Neural progenitor cell (in vitro differentiated cells): ENCODE data around the gene PRR19. TPM values are rescaled to one million over a fixed set of nuclear protein-coding genes. Genes with fewer than 3 reads are reported as not detected.
A peak's percentile ranks its signal among the peaks of the same experiment; 100 is the strongest.

ENCODE experiments used
- DNase-seq: peaks from one replicate; pipeline ENCODE4 v3.0.0-alpha.2; 2016; ENCODE audit warnings: low spot score
- H2AFZ ChIP-seq: fragments of 200-600 bp; sonication (generic); replicated peaks from 2 replicates; pipeline ENCODE4 v1.6.1; 2016; ENCODE audit warnings: antibody characterized with exemption
- H3F3A ChIP-seq: fragments of 200-600 bp; sonication (generic); 2 replicates; pipeline ENCODE4 v1.6.1; 2016; ENCODE audit warnings: antibody characterized with exemption, low read depth
- H3K27ac ChIP-seq: fragments of 200-600 bp; sonication (generic); 2 replicates; pipeline ENCODE4 v1.5.1; 2016; ENCODE audit warnings: mild to moderate bottlenecking
- H3K27me3 ChIP-seq: fragments of 200-600 bp; sonication (generic); 2 replicates; pipeline ENCODE4 v1.6.1; 2016; ENCODE audit warnings: mild to moderate bottlenecking, moderate library complexity
- H3K36me3 ChIP-seq: fragments of 200-600 bp; sonication (generic); 2 replicates; pipeline ENCODE4 v1.5.1; 2016
- H3K4me1 ChIP-seq: fragments of 200-600 bp; sonication (generic); 2 replicates; pipeline ENCODE4 v1.6.1; 2016; ENCODE audit warnings: mixed run types
- H3K4me2 ChIP-seq: fragments of 200-600 bp; sonication (generic); 2 replicates; pipeline ENCODE4 v1.6.1; 2016
- H3K4me3 ChIP-seq: fragments of 200-600 bp; sonication (generic); 2 replicates; pipeline ENCODE4 v1.5.1; 2016
- H3K79me2 ChIP-seq: fragments of 200-600 bp; sonication (generic); 2 replicates; pipeline ENCODE4 v1.6.1; 2016; ENCODE audit warnings: low read depth
- H3K9ac ChIP-seq: fragments of 200-600 bp; sonication (generic); 2 replicates; pipeline ENCODE4 v1.6.1; 2016
- H3K9me3 ChIP-seq: fragments of 200-600 bp; sonication (generic); 2 replicates; pipeline ENCODE4 v1.5.1; 2016; ENCODE audit warnings: low read depth
- H4K20me1 ChIP-seq: fragments of 200-600 bp; sonication (generic); 2 replicates; pipeline ENCODE4 v1.6.1; 2016; ENCODE audit warnings: low read depth
- H3K27ac Mint-ChIP-seq: 3 replicates; pipeline ENCODE4 v1.8.0; 2021; ENCODE audit warnings: mixed read lengths
- H3K27me3 Mint-ChIP-seq: 2 replicates; pipeline ENCODE4 v1.8.0; 2022; ENCODE audit warnings: low read depth, mild to moderate bottlenecking, inconsistent platforms, moderate library complexity, mixed read lengths; ENCODE audit not compliant: insufficient read depth
- H3K36me3 Mint-ChIP-seq: 3 replicates; pipeline ENCODE4 v1.8.0; 2021; ENCODE audit warnings: mixed read lengths
- H3K4me1 Mint-ChIP-seq: 3 replicates; pipeline ENCODE4 v1.8.0; 2021; ENCODE audit warnings: mixed read lengths
- H3K4me3 Mint-ChIP-seq: 3 replicates; pipeline ENCODE4 v1.8.0; 2021; ENCODE audit warnings: mild to moderate bottlenecking, moderate library complexity, mixed read lengths
- H3K9me3 Mint-ChIP-seq: 3 replicates; pipeline ENCODE4 v1.8.0; 2020; ENCODE audit warnings: mixed read lengths
- EZH2 ChIP-seq: fragments of 200-600 bp; sonication (generic); IDR thresholded peaks from 2 replicates; pipeline ENCODE4 v1.6.1; 2017; ENCODE audit warnings: antibody characterized with exemption, mild to moderate bottlenecking, moderate library complexity
- EZH2phosphoT487 ChIP-seq: fragments of 200-600 bp; sonication (generic); IDR thresholded peaks from 2 replicates; pipeline ENCODE4 v1.6.1; 2017; ENCODE audit warnings: antibody characterized with exemption
- total RNA-seq: library from RNA; depleted of rRNA; stranded (reverse); fragments of >200 nt; gene quantifications from 2 replicates; pipeline ENCODE4 v1.2.3, GENCODE V29; 2015; ENCODE audit warnings: low replicate concordance
- TF ChIP-seq, protein P1 (sequence below): fragments of 200-600 bp; sonication (generic); IDR thresholded peaks from 2 replicates; pipeline ENCODE4 v1.5.1; 2017; ENCODE audit warnings: antibody characterized with exemption, mild to moderate bottlenecking

PRR19 gene
- total RNA-seq, 1 donor from 2014 or later, result 1.0 TPM

DNA sequence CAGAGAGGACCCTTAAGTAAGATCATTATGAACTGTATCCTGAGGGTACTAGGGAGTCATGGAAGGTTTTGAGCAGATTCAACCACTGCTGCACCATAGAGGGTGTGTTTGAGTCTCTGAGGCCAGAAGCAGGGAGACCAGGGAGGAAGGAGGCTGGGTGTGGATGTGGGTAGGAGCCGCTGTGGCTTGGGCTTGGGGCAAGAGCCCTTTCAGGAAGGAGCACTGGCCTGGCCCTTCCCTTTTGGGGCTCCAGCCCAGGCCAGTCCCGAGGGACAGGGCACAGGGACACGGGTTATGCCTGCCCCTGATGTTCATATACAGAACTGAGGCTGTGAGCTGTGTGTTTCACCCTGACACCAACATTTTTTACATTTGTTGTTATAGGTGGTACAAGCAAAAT, 25.6 kb upstream of the PRR19 start:
- Histone ChIP-seq H3K27ac (no peak overlapping the region), H3K4me1 (peaks cover 14% of the 10 kb centered on the region), H3K36me3 (no peaks in the 10 kb centered on the region), H3K9ac (no peak overlapping the region), H2AFZ (no peak overlapping the region), H4K20me1 (peaks cover 4% of the 10 kb centered on the region), H3K4me2 (no peak overlapping the region), H3F3A (peaks cover 24% of the 10 kb centered on the region), H3K9me3 (no peaks in the 10 kb centered on the region), H3K4me3 (no peak overlapping the region), H3K79me2 (peaks cover 9% of the 10 kb centered on the region), H3K27me3 (no peaks in the 10 kb centered on the region)
- no peak for TF ChIP-seq EZH2phosphoT487
- TF ChIP-seq EZH2, result no peak
- TF ChIP-seq, protein P1, sequence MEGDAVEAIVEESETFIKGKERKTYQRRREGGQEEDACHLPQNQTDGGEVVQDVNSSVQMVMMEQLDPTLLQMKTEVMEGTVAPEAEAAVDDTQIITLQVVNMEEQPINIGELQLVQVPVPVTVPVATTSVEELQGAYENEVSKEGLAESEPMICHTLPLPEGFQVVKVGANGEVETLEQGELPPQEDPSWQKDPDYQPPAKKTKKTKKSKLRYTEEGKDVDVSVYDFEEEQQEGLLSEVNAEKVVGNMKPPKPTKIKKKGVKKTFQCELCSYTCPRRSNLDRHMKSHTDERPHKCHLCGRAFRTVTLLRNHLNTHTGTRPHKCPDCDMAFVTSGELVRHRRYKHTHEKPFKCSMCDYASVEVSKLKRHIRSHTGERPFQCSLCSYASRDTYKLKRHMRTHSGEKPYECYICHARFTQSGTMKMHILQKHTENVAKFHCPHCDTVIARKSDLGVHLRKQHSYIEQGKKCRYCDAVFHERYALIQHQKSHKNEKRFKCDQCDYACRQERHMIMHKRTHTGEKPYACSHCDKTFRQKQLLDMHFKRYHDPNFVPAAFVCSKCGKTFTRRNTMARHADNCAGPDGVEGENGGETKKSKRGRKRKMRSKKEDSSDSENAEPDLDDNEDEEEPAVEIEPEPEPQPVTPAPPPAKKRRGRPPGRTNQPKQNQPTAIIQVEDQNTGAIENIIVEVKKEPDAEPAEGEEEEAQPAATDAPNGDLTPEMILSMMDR, result no peak
- Mint-ChIP-seq H3K9me3 (no peaks in the 10 kb centered on the region), H3K27me3 (peaks cover 5% of the 10 kb centered on the region), H3K36me3 (peaks cover 8% of the 10 kb centered on the region), H3K4me3 (no peak overlapping the region), H3K27ac (peak overlapping the region; percentile 42), H3K4me1 (peaks cover 27% of the 10 kb centered on the region)
- DNase-seq, result no peak

DNA sequence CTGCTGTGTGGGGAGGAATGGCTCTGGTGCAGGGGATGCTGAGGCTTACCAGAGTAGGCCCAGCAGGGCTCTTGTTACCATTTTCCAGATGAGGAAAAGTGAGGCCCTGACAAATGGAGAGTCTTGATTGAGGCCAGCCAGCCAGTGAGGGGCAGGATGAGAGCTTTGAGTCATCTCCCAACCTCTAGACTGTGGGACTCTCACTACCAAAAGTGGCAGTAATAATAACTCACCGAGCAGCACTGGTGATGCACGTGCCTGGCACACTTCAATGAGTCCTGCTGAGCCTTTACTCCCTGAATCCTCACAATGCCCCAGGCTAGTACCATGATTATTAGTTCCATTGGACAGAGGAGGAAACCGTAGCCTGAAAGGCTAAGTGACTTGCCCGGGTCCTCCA, 25.1 kb upstream of the PRR19 start:
- Histone ChIP-seq H3K4me3 (no peak overlapping the region), H2AFZ (no peak overlapping the region), H3K9me3 (no peaks in the 10 kb centered on the region), H4K20me1 (peaks cover 4% of the 10 kb centered on the region), H3K4me2 (no peak overlapping the region), H3K79me2 (peaks cover 9% of the 10 kb centered on the region), H3K27ac (no peak overlapping the region), H3K4me1 (peaks cover 20% of the 10 kb centered on the region), H3K9ac (no peak overlapping the region), H3K27me3 (no peaks in the 10 kb centered on the region), H3F3A (peaks cover 30% of the 10 kb centered on the region), H3K36me3 (no peaks in the 10 kb centered on the region)
- no peaks in the 10 kb centered on the region for H3K9me3 Mint-ChIP-seq
- peaks cover 30% of the 10 kb centered on the region for H3K4me1 Mint-ChIP-seq
- TF ChIP-seq EZH2 (no peak), EZH2phosphoT487 (no peak)
- TF ChIP-seq, protein P1, result no peak
- H3K27me3 Mint-ChIP-seq, result peaks cover 8% of the 10 kb centered on the region
- H3K27ac Mint-ChIP-seq, result no peak overlapping the region
- peaks cover 8% of the 10 kb centered on the region for H3K36me3 Mint-ChIP-seq
- no peak for DNase-seq
- no peak overlapping the region for H3K4me3 Mint-ChIP-seq

DNA sequence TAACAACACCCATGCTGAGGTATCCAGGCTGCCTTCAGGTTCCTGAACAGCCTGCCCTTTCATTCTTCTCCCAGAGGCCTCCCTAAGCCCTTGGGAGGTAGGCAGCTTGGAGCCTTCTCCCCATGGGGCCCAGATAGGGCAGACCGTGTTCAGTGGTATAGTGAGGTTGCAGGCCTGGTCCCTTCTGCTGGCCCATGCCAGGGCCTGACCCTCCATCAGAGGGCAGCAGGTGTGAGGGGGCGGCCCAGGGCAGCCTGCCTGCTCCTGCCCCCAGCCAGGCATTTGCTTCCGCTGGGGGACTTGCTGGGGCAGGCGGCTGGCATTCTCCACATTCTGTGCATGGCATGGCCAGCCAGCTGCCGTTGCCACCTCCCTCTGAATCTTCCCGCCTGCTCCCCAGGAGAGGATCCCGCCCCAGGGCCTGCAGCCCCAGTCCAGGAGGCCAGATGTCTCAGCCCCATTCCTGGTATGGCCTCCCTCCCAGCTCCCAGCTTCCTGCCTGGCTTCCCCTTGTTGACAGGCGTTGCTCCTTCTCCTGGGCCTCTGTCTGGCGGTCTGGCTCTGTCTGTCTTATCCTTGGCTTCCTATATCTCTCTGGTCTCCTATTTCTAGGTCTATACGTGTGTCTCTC, 24.0 kb upstream of the PRR19 start:
- H3K4me3 ChIP-seq, result no peak overlapping the region
- peaks cover 10% of the 10 kb centered on the region for H3K27me3 Mint-ChIP-seq
- peaks cover 41% of the 10 kb centered on the region for H3F3A ChIP-seq
- TF ChIP-seq, protein P1, result no peak
- no peak for TF ChIP-seq EZH2phosphoT487
- TF ChIP-seq EZH2, result no peak
- peaks cover 31% of the 10 kb centered on the region for H3K4me1 ChIP-seq
- no peaks in the 10 kb centered on the region for H3K27me3 ChIP-seq
- no peak for DNase-seq
- no peak overlapping the region for H3K9ac ChIP-seq
- no peak overlapping the region for H3K4me3 Mint-ChIP-seq
- H3K36me3 Mint-ChIP-seq, result peaks cover 8% of the 10 kb centered on the region
- H3K9me3 Mint-ChIP-seq, result no peaks in the 10 kb centered on the region
- H2AFZ ChIP-seq, result no peak overlapping the region
- peaks cover 9% of the 10 kb centered on the region for H3K79me2 ChIP-seq
- H3K27ac ChIP-seq, result no peak overlapping the region
- H4K20me1 ChIP-seq, result peaks cover 4% of the 10 kb centered on the region
- no peaks in the 10 kb centered on the region for H3K9me3 ChIP-seq
- no peak overlapping the region for H3K4me2 ChIP-seq
- no peaks in the 10 kb centered on the region for H3K36me3 ChIP-seq
- H3K4me1 Mint-ChIP-seq, result peaks cover 39% of the 10 kb centered on the region
- H3K27ac Mint-ChIP-seq, result no peak overlapping the region
